Spleen (tissue), 11 donors: Measurements from ENCODE around the gene RBPJL. TPM values are rescaled to one million over a fixed set of nuclear protein-coding genes. Genes with fewer than 3 reads are reported as not detected.

Experiments
- DNase-seq: peaks from one replicate; pipeline ENCODE4 v3.0.0-alpha.2; 2020
- H3K27ac ChIP-seq, 8 donors: fragments of 200-600 bp; sonication (generic) in 7 of 8; 1 replicate in 4 of 8; 2 replicates in 4 of 8; pipeline versions ENCODE4 v1.5.0 to v1.8.0; 2016 to 2021; ENCODE audit warnings: inconsistent platforms in 4 of 8, mild to moderate bottlenecking in 4 of 8, moderate library complexity in 1 of 8
- H3K27me3 ChIP-seq, 7 donors: fragments of 200-600 bp; sonication (generic) in 6 of 7; replicated peaks in 1 of 7; 1 replicate in 4 of 7; 2 replicates in 3 of 7; pipeline versions ENCODE4 v1.5.0 to v1.8.0; 2016 to 2021; ENCODE audit warnings: inconsistent platforms in 3 of 7, mild to moderate bottlenecking in 1 of 7
- H3K36me3 ChIP-seq, 6 donors: fragments of 200-600 bp; sonication (generic) in 5 of 6; 1 replicate in 4 of 6; 2 replicates in 2 of 6; pipeline versions ENCODE4 v1.5.0 to v1.8.0; 2016 to 2021; ENCODE audit warnings: inconsistent platforms in 2 of 6
- H3K4me1 ChIP-seq, 6 donors: fragments of 200-600 bp; sonication (generic) in 5 of 6; 1 replicate in 3 of 6; 2 replicates in 3 of 6; pipeline versions ENCODE4 v1.5.0 to v1.8.0; 2016 to 2021; ENCODE audit warnings: inconsistent platforms in 3 of 6
- H3K4me3 ChIP-seq, 8 donors: fragments of 200-600 bp; sonication (generic) in 7 of 8; 1 replicate in 4 of 8; 2 replicates in 4 of 8; pipeline versions ENCODE4 v1.5.0 to v1.8.0; 2016 to 2021; ENCODE audit warnings: inconsistent platforms in 4 of 8, mild to moderate bottlenecking in 4 of 8, moderate library complexity in 2 of 8
- H3K9me3 ChIP-seq, 8 donors: fragments of 200-600 bp; sonication (generic) in 7 of 8; 1 replicate in 4 of 8; 2 replicates in 4 of 8; pipeline versions ENCODE4 v1.5.0 to v1.8.0; 2016 to 2021; ENCODE audit warnings: inconsistent platforms in 4 of 8
- CTCF ChIP-seq, 11 experiments: fragments of 200-600 bp in 7 of 11; fragments of 450-650 bp in 4 of 11; sonication (generic) in 4 of 11; IDR thresholded peaks in 8 of 11; conservative IDR thresholded peaks in 3 of 11; 1 replicate in 7 of 11; 2 replicates in 4 of 11; pipeline versions ENCODE4 v1.4.0 to v1.8.0; 2016 to 2021; ENCODE audit warnings: antibody characterized with exemption in 11 of 11, inconsistent platforms in 4 of 11, mild to moderate bottlenecking in 1 of 11
- POLR2A ChIP-seq, 3 donors: fragments of 450-650 bp; IDR thresholded peaks; one replicate each; pipeline ENCODE4 v1.5.1; 2017; ENCODE audit warnings: antibody characterized with exemption in 3 of 3, mild to moderate bottlenecking in 1 of 3
- POLR2AphosphoS5 ChIP-seq, 3 donors: sonication (generic); formaldehyde crosslinking; IDR thresholded peaks; one replicate each; pipeline ENCODE4 v1.5.1; 2017; ENCODE audit warnings: antibody characterized with exemption in 3 of 3
- whole genome bisulfite sequencing, 5 donors: extraction: QIAGEN DNeasy Blood & Tissue Kit in 3 of 5; methylation state at CpG; one replicate each; pipeline versions ENCODE4 v1.1.5 to v1.1.7; 2013 to 2018; 5-methylcytosine and 5-hydroxymethylcytosine counted together
- intact Hi-C: fragments of 100-400 bp; cut with DNase I; formaldehyde crosslinking; loops from one replicate; pipeline ENCODE4 v1.15.0; 2023; ENCODE audit warnings: low total_unique reads
- polyA plus RNA-seq, 3 donors: library from polyadenylated mRNA; stranded (reverse); fragments of 200-250 nt; gene quantifications; one replicate each; pipeline ENCODE4 v1.2.1, GENCODE V29; 2013
- total RNA-seq, 7 donors: library from RNA; depleted of rRNA in 3 of 7; stranded (reverse); fragments of >200 nt in 3 of 7; fragmentation: NEBNext Ultra II Directional in 4 of 7; extraction: Animal tissue kit (Norgen Biotek cat#: 25700) in 4 of 7; gene quantifications; one replicate each; pipeline versions ENCODE4 v1.1.0 to v1.2.1, GENCODE V29; 2016 to 2021
- donor health status: healthy with polysubstance abuse.
- donor health status: DM: no; HTN: no; CAD: no; lungs with moderate emphysema.
- donor health status: DM: no; HTN: no; CAD: no.
- donor health status: Bipolar disorder and iron deficiency.
- donor health status: healthy.
- donor health status: DM: no; HTN: no; CAD: no.
- donor health status: DM: yes; HTN: yes; CAD: no.

The RBPJL gene
- total and polyA plus RNA-seq, 10 donors = 0.05 to 0.09 TPM; not detected in 8

- H3K27me3 ChIP-seq = peaks cover 0 to 21% (median 2%) of the 10 kb centered on the region in 7 donors
- peaks cover 0 to 94% (median 38%) of the 10 kb centered on the region in 6 donors for H3K4me1 ChIP-seq
- intact Hi-C loops = no loop called here
- H3K9me3 ChIP-seq = no peaks in the 10 kb centered on the region
- DNase-seq = no peak
- H3K4me3 ChIP-seq = peak overlapping the region in 2 of 8 donors; percentile 3 to 82
- TF ChIP-seq CTCF (IDR thresholded peaks at IDR 0.05 in 8 of 11, conservative IDR thresholded peaks at IDR 0.05 in 3 of 11) (no peak), POLR2AphosphoS5 (IDR thresholded peaks at IDR 0.05) (no peak), POLR2A (IDR thresholded peaks at IDR 0.05) (no peak)
- peak overlapping the region in 4 of 8 donors; percentile 21 to 86 (median 46) for H3K27ac ChIP-seq
- peaks cover 0 to 6% (median 0%) of the 10 kb centered on the region in 6 donors for H3K36me3 ChIP-seq
- 82 to 96% (median 88%) methylated on average over 6 of the region's 6 CpGs for WGBS, 5 donors
These were observed 37.0 kb downstream of the RBPJL start for GRCh38 chr20:45343532-45344167.

- WGBS, 5 donors = 47 to 69% (median 63%) methylated on average over 7 to 9 of the region's 9 CpGs
- peaks cover 0 to 6% (median 0%) of the 10 kb centered on the region in 6 donors for H3K36me3 ChIP-seq
- peaks cover 0 to 90% (median 38%) of the 10 kb centered on the region in 6 donors for H3K4me1 ChIP-seq
- TF ChIP-seq CTCF (IDR thresholded peaks at IDR 0.05 in 8 of 11, conservative IDR thresholded peaks at IDR 0.05 in 3 of 11) (no peak), POLR2AphosphoS5 (IDR thresholded peaks at IDR 0.05) (peak in 1 of 3 donors; percentile 62), POLR2A (IDR thresholded peaks at IDR 0.05) (no peak)
- no peaks in the 10 kb centered on the region for H3K9me3 ChIP-seq
- peaks cover 0 to 25% (median 2%) of the 10 kb centered on the region in 7 donors for H3K27me3 ChIP-seq
- intact Hi-C loops = no loop called here
- no peak for DNase-seq
- peak overlapping the region in 6 of 8 donors; percentile 8 to 86 (median 48) for H3K27ac ChIP-seq
- H3K4me3 ChIP-seq = peak overlapping the region in 3 of 8 donors; percentile 3 to 82 (median 62)
These were observed 37.7 kb downstream of the RBPJL start for GRCh38 chr20:45344168-45344860.

- WGBS, 5 donors = 51 to 76% (median 72%) methylated on average over 7 to 9 of the region's 9 CpGs
- Histone ChIP-seq H3K4me1 (peaks cover 0 to 85% (median 33%) of the 10 kb centered on the region in 6 donors), H3K27ac (peak overlapping the region in 6 of 8 donors; percentile 18 to 86 (median 60)), H3K27me3 (peaks cover 0 to 25% (median 2%) of the 10 kb centered on the region in 7 donors), H3K9me3 (no peaks in the 10 kb centered on the region), H3K4me3 (peak overlapping the region in 5 of 8 donors; percentile 14 to 82 (median 52)), H3K36me3 (peaks cover 0 to 5% (median 0%) of the 10 kb centered on the region in 6 donors)
- TF ChIP-seq CTCF (IDR thresholded peaks at IDR 0.05 in 8 of 11, conservative IDR thresholded peaks at IDR 0.05 in 3 of 11) (no peak), POLR2A (IDR thresholded peaks at IDR 0.05) (no peak), POLR2AphosphoS5 (IDR thresholded peaks at IDR 0.05) (peak in 2 of 3 donors; percentile 11 to 30)
- no peak for DNase-seq
- intact Hi-C loops = no loop called here
These were observed 38.7 kb downstream of the RBPJL start for GRCh38 chr20:45345104-45345936.
